GM19193 (cell line): ENCODE data around the gene SGMS1.

Experiments used
- POLR2A ChIP-seq: IDR thresholded peaks from 4 replicates; pipeline ENCODE4 v1.6.1; 2011; ENCODE audit not compliant: insufficient read depth, insufficient read length; ENCODE audit errors: extremely low read depth

Gene SGMS1

GRCh38 chr10:50332108-50332842, 291.5 kb downstream of the SGMS1 start:
- TF ChIP-seq POLR2A = no peak

GRCh38 chr10:50331486-50331885, 292.3 kb downstream of the SGMS1 start:
- TF ChIP-seq POLR2A = no peak

- no peak for TF ChIP-seq POLR2A
Observed at GRCh38 chr10:50326757-50327701, 296.7 kb downstream of the SGMS1 start.

- TF ChIP-seq POLR2A = no peak
Observed at GRCh38 chr10:50326172-50326555, 297.6 kb downstream of the SGMS1 start.

GRCh38 chr10:50325449-50326171, 298.1 kb downstream of the SGMS1 start:
- TF ChIP-seq POLR2A = no peak

GRCh38 chr10:50324680-50325393, 298.9 kb downstream of the SGMS1 start:
- TF ChIP-seq POLR2A = no peak

GRCh38 chr10:50324046-50324445, 299.7 kb downstream of the SGMS1 start:
- TF ChIP-seq POLR2A = no peak

- TF ChIP-seq POLR2A = no peak
Observed at GRCh38 chr10:50322077-50322476, 301.7 kb downstream of the SGMS1 start.

- TF ChIP-seq POLR2A = no peak
Observed at GRCh38 chr10:50318129-50318528, 305.6 kb downstream of the SGMS1 start.

GRCh38 chr10:50316695-50317648, 306.8 kb downstream of the SGMS1 start:
- no peak for TF ChIP-seq POLR2A

GRCh38 chr10:50316174-50316573, 307.6 kb downstream of the SGMS1 start:
- no peak for TF ChIP-seq POLR2A

- no peak for TF ChIP-seq POLR2A
Observed at GRCh38 chr10:50315424-50315823, 308.3 kb downstream of the SGMS1 start.
